Islet precursor cell (in vitro differentiated cells): Measurements from ENCODE around the gene PUM2.
"Not testable (repeated sequence)": the region's sequence is repeated elsewhere in the genome, so short reads cannot be mapped to it uniquely, and the experiment has no call there.

ENCODE experiments used
- DNase-seq: peaks from one replicate; pipeline ENCODE4 v3.0.0-alpha.2; 2018

The PUM2 gene

GRCh38 chr2:20288642-20289340 lies 61.9 kb downstream of the PUM2 start:
- no peak for DNase-seq

- no peak for DNase-seq
These were observed 67.6 kb downstream of the PUM2 start for GRCh38 chr2:20282916-20283592.

- DNase-seq: no peak
These were observed 68.8 kb downstream of the PUM2 start for GRCh38 chr2:20281876-20282275.

GRCh38 chr2:20273042-20273441 lies 77.6 kb downstream of the PUM2 start:
- no peak for DNase-seq

GRCh38 chr2:20268317-20268716 lies 82.3 kb downstream of the PUM2 start:
- not testable (repeated sequence) for DNase-seq

- DNase-seq: no peak
These were observed 83.1 kb downstream of the PUM2 start for GRCh38 chr2:20267529-20267928.

GRCh38 chr2:20264629-20265028 lies 86.0 kb downstream of the PUM2 start:
- no peak for DNase-seq

- DNase-seq: no peak
These were observed 93.2 kb downstream of the PUM2 start for GRCh38 chr2:20257411-20257810.

GRCh38 chr2:20254731-20255130 lies 95.9 kb downstream of the PUM2 start:
- no peak for DNase-seq

- no peak for DNase-seq
These were observed 100.2 kb downstream of the PUM2 start for GRCh38 chr2:20250436-20250835.

- no peak for DNase-seq
These were observed 101.5 kb downstream of the PUM2 start for GRCh38 chr2:20249170-20249569.

GRCh38 chr2:20247084-20247483 lies 103.6 kb downstream of the PUM2 start:
- no peak for DNase-seq

- DNase-seq: not testable (repeated sequence)
These were observed 107.0 kb downstream of the PUM2 start for GRCh38 chr2:20243637-20244036.

GRCh38 chr2:20242727-20243377 lies 107.8 kb downstream of the PUM2 start:
- DNase-seq: peak; percentile 71

GRCh38 chr2:20241973-20242726 lies 108.5 kb downstream of the PUM2 start:
- no peak for DNase-seq

- not testable (repeated sequence) for DNase-seq
These were observed 110.4 kb downstream of the PUM2 start for GRCh38 chr2:20240291-20240690.

- DNase-seq: no peak
These were observed 114.1 kb downstream of the PUM2 start for GRCh38 chr2:20236496-20236895.

GRCh38 chr2:20235655-20236305 lies 114.9 kb downstream of the PUM2 start:
- no peak for DNase-seq

- DNase-seq: not testable (repeated sequence)
These were observed 116.0 kb downstream of the PUM2 start for GRCh38 chr2:20234597-20234996.

GRCh38 chr2:20232837-20233207 lies 117.8 kb downstream of the PUM2 start:
- DNase-seq: peak; percentile 56

- peak; percentile 98 for DNase-seq
These were observed 119.0 kb downstream of the PUM2 start for GRCh38 chr2:20231598-20232026.

- peak; percentile 51 for DNase-seq
These were observed 119.5 kb downstream of the PUM2 start for GRCh38 chr2:20231159-20231558.

GRCh38 chr2:20230114-20230425 lies 120.6 kb downstream of the PUM2 start:
- no peak for DNase-seq
